Fibroblast of pulmonary artery (primary cell): ENCODE measurements around the gene LCOR.

Experiments used
- DNase-seq: peaks from one replicate; pipeline ENCODE4 v3.0.0-alpha.2; 2010; ENCODE audit warnings: low read depth
- H3K4me3 ChIP-seq: replicated peaks from 2 replicates; pipeline ENCODE4 v1.5.1; 2011; ENCODE audit warnings: low read depth, mild to moderate bottlenecking, control low read depth, low read length, moderate library complexity
- TF ChIP-seq, protein P1 (sequence below): IDR thresholded peaks from 2 replicates; pipeline ENCODE4 v1.5.1; 2011; ENCODE audit warnings: mild to moderate bottlenecking, control low read depth, low read length, inconsistent platforms; ENCODE audit errors: missing control alignments

Gene LCOR

DNA sequence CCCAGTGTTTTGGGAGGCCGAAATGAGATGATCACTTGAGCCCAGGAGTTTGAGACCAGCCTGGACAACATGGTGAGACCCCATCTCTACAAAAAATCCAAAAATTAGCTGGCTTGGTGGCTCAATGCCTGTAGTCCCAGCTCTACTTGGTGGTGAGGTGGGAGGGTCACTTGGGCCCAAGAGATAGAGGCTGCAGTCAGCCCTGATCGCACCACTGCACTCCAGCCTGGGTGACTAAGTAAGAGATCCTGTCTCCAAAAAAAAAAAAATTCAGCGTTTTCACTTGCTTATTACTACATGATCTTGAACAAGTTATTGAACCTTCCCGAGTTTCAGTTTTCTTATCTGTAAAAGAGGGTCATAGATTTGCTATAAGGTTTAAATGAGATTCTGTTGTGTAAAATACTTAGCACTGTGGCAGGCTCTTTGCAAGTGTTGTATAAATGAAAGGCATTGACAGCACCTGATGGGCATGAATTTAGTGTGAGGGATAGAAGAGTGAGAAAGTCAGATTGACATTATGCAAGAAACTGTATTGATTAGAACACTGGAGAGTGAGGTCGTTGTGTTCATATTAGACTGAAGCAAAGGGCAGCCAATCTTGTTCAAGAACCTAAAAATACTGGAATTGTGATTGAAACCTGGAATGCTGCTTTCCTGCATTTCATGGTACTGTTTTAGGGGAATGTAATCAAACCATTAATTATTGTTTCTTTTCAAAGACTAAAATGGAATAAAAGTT lies 136.8 kb downstream of the LCOR start:
- no peak overlapping the region for H3K4me3 ChIP-seq
- TF ChIP-seq, protein P1, sequence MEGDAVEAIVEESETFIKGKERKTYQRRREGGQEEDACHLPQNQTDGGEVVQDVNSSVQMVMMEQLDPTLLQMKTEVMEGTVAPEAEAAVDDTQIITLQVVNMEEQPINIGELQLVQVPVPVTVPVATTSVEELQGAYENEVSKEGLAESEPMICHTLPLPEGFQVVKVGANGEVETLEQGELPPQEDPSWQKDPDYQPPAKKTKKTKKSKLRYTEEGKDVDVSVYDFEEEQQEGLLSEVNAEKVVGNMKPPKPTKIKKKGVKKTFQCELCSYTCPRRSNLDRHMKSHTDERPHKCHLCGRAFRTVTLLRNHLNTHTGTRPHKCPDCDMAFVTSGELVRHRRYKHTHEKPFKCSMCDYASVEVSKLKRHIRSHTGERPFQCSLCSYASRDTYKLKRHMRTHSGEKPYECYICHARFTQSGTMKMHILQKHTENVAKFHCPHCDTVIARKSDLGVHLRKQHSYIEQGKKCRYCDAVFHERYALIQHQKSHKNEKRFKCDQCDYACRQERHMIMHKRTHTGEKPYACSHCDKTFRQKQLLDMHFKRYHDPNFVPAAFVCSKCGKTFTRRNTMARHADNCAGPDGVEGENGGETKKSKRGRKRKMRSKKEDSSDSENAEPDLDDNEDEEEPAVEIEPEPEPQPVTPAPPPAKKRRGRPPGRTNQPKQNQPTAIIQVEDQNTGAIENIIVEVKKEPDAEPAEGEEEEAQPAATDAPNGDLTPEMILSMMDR: no peak
- no peak for DNase-seq

DNA sequence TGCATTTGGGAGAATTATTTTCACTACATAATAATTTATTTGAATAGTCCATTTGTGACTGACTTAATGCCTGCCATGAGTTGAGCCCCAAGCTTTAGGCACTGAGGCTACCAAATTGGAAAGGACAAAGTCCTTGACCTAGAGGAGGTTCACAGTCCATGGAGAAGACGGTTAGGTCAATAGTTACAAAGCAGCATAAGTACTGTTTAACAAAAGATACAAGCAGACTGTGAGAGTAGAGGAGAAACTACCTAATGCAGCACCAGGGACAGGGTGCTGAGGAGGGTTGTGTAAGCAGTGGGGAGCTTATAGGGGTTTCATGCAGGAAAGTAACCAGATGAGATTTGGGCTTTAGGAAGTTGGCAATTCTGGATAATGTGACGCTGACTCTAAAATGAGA lies 139.2 kb downstream of the LCOR start:
- TF ChIP-seq, protein P1: no peak
- DNase-seq: no peak
- no peak overlapping the region for H3K4me3 ChIP-seq

DNA sequence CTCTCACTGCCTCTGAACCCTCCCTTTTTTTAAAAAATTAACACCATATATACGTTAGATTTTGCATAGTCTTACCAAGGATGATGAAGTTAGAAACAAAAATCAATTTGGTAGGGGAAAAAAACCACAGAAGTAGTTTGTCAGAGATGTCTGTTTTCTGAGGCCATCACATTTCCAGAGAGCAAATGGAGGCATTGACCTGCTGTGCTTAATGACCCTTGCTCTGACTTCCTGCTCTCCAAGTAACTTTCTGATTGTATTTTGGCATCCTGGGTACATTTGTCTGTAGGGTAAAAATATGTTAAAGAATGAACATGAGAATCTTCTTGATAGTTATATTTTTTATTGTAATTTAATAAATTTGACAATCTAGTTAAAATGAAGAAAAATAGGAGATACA lies 140.2 kb downstream of the LCOR start:
- DNase-seq: no peak
- H3K4me3 ChIP-seq: no peak overlapping the region
- TF ChIP-seq, protein P1: no peak

DNA sequence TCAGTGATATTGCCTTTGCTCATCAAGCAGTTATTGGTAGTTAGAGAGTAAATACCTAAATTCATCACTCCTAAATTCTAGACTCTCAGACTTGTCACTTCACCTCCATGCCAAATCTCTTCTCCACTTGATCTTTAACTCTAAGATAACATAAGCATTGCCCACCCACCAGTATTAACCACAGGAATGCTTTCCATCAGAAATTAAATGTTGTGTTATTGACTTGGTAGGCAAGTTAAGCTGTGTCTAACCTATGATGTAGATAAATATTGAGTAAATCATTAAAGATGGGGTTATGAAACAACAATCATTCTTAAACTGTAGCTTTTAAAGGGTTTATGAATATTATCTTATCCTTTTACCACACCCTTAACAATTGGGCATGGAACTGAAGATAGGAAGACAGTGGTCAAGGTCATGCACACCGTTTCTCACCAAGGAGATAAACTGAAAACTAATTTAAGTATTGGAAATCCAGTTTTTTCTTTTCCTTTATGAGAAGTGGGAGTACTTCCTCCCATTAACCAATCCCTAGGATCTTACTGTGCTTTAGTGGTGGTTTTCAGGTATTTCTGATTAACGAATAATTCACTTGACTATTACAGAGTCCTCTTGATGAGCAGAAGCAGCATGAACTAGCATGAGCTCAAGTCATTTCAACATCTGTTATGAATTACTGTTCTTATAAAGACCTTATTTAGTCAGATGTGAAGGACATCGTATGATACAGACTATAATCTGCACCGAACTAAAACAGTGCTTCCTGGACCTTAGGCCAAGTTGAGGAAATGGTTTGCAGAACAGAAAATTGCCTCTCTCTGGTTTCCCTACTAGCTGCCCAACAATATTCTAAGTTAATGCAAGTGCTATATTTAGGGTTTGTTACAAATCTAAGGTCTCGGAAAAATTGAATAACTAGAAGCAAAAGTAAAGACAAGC lies 142.0 kb downstream of the LCOR start:
- no peak overlapping the region for H3K4me3 ChIP-seq
- TF ChIP-seq, protein P1: no peak
- DNase-seq: no peak

DNA sequence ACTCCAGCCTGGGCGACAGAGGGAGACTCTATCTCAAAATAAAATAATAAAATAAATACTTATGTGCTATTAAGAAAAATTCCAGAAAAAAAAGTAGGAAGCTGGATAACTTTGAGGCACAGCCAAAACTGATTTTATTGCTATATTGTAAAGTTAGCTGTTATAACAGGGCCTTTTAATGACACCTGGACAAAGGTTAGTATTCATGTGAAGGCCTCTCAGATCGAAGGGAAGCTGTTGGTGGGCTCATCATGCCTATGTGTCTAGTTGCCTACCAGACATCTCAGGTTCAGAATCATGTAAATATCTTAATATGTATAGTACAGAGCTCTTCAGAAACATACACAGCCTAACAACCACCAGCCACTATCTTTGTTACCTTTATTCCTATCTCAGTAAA lies 143.0 kb downstream of the LCOR start:
- TF ChIP-seq, protein P1: no peak
- DNase-seq: no peak
- H3K4me3 ChIP-seq: no peak overlapping the region

DNA sequence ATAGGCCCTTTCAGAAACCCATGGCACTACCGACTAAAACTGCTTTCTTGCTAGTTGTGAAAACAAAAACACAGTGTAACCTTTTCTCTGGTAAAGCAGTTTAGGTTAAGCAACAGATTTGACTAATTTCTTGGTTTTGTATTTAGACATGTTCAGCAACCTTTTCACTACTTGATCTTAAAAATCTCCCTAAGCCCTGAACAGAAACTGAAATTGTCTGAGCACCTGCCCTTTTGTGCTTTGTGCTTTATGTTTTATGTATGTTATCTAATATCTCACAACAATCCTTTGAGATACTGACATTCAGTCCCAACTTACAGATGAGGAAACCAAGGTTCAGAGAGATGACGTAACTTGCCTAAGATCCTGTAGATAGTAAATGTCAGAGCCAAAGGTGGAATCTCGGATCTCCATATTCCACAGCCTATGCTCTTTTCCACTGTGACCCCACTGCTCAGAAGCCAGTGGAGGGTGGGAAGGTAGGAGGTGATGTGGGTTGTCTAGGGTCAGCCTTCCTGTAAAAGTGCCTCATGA lies 146.6 kb downstream of the LCOR start:
- TF ChIP-seq, protein P1: no peak
- DNase-seq: no peak
- H3K4me3 ChIP-seq: no peak overlapping the region
